Activated CD8-positive, alpha-beta T cell treated with anti-CD3 and anti-CD28 coated beads for 36 hours (primary cell): ENCODE results near the gene THUMPD3. TPM values are rescaled to one million over a fixed set of nuclear protein-coding genes. Genes with fewer than 3 reads are reported as not detected.

Experiments used
- ATAC-seq: fragments of 200-7000 bp; cut with Tn5 transposase; one replicate; pipeline ENCODE4 v1.10.0; 2021; ENCODE audit warnings: mild to moderate bottlenecking, moderate library complexity
- CTCF ChIA-PET: fragments of 350-600 bp; sonication (Branson Sonifier 250); formaldehyde crosslinking; loops from one replicate; lab custom pipeline; 2021; ENCODE audit warnings: antibody characterized with exemption; lab: Charles Lee
- POLR2A ChIA-PET: fragments of 350-600 bp; sonication (Branson Sonifier 250); formaldehyde crosslinking; loops from one replicate; lab custom pipeline; 2021; ENCODE audit warnings: antibody characterized with exemption; lab: Charles Lee
- DNase-seq: peaks from one replicate; pipeline ENCODE4 v3.0.0-alpha.2; 2020
- H3K27ac Mint-ChIP-seq: one replicate; pipeline ENCODE4 v1.8.0; 2021; ENCODE audit warnings: mild to moderate bottlenecking, mixed read lengths
- H3K27me3 Mint-ChIP-seq: one replicate; pipeline ENCODE4 v1.8.0; 2021; ENCODE audit warnings: mixed read lengths
- H3K36me3 Mint-ChIP-seq: one replicate; pipeline ENCODE4 v1.8.0; 2021; ENCODE audit warnings: low read depth, mixed read lengths
- H3K4me1 Mint-ChIP-seq: one replicate; pipeline ENCODE4 v1.8.0; 2021; ENCODE audit warnings: low read depth, mixed read lengths
- H3K4me3 Mint-ChIP-seq: one replicate; pipeline ENCODE4 v1.8.0; 2021; ENCODE audit warnings: mild to moderate bottlenecking, moderate library complexity, mixed read lengths
- H3K9me3 Mint-ChIP-seq: one replicate; pipeline ENCODE4 v1.8.0; 2021; ENCODE audit warnings: mixed read lengths
- intact Hi-C: fragments of 100-400 bp; cut with micrococcal nuclease; formaldehyde crosslinking; loops from one replicate; pipeline ENCODE4 v1.10.0; 2022
- total RNA-seq, 2 experiments: library from RNA; stranded (reverse); gene quantifications; one replicate each; pipeline ENCODE4 v1.2.3, GENCODE V29; 2021
- TF ChIP-seq, protein P1 (sequence below): fragments of 200-600 bp; IDR thresholded peaks from one replicate; pipeline ENCODE4 v1.8.0; 2022; ENCODE audit warnings: antibody characterized with exemption, mild to moderate bottlenecking

Gene THUMPD3
- total RNA-seq, 2 experiments from 2014 or later: 62.9 to 66.3 TPM

DNA sequence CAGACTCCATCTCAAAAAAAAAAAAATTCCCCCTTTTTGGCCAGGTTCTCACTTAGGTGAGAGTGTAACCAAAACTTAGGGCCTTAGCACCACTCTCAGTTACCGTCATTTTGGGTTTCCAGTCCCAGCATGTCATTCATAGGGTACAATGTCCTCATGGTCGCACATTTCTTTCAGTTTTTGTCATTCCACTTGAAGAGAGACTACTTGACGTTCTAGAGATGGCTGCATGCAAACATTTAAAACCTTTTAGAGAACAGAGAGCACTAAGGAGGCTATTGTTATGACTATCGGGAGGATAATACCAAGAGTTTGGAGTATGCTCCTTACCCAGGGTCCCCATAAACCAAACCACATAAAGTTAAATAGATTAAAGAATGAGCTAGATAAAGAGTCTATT lies 37.9 kb upstream of the THUMPD3 start:
- ATAC-seq: no peak
- POLR2A ChIA-PET: no interaction called here
- CTCF ChIA-PET: interaction anchor here (1.3 kb wide), 1 partner anchor 21 kb away, joined by 4 read pairs; no protein-coding TSS in a partner anchor
- TF ChIP-seq, protein P1, sequence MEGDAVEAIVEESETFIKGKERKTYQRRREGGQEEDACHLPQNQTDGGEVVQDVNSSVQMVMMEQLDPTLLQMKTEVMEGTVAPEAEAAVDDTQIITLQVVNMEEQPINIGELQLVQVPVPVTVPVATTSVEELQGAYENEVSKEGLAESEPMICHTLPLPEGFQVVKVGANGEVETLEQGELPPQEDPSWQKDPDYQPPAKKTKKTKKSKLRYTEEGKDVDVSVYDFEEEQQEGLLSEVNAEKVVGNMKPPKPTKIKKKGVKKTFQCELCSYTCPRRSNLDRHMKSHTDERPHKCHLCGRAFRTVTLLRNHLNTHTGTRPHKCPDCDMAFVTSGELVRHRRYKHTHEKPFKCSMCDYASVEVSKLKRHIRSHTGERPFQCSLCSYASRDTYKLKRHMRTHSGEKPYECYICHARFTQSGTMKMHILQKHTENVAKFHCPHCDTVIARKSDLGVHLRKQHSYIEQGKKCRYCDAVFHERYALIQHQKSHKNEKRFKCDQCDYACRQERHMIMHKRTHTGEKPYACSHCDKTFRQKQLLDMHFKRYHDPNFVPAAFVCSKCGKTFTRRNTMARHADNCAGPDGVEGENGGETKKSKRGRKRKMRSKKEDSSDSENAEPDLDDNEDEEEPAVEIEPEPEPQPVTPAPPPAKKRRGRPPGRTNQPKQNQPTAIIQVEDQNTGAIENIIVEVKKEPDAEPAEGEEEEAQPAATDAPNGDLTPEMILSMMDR: no peak
- Mint-ChIP-seq H3K9me3 (no peaks in the 10 kb centered on the region), H3K27ac (no peak overlapping the region), H3K27me3 (no peaks in the 10 kb centered on the region), H3K4me1 (no peaks in the 10 kb centered on the region), H3K36me3 (no peaks in the 10 kb centered on the region), H3K4me3 (no peak overlapping the region)
- no peak for DNase-seq
- intact Hi-C loops: no loop called here

DNA sequence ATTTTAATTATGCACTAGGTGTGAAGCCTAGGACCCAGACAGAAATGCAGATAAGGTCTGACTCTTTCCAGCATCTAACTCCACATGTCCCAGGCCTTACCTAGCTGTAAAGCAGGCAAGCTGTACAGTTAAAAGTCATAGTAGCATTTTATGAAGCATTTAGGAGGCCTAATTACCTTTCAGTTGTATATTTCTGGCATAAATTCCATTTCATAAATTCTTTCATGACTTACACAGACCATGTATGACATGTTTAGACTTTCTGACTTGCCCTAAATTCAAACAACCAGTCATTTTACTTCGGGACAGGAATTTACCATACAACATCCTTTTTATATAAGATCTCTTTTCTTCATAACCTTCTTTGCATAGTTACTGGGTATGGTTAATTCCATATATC lies 35.3 kb upstream of the THUMPD3 start:
- no peak overlapping the region for H3K27ac Mint-ChIP-seq
- ATAC-seq: no peak

GRCh38 chr3:9330166-9330703 lies 32.6 kb upstream of the THUMPD3 start:
- TF ChIP-seq, protein P1: no peak
- CTCF ChIA-PET: interaction anchor here (1.0 kb wide), 2 partner anchors 10 to 16 kb away, joined by 3 read pairs; no protein-coding TSS in a partner anchor

More for the DNA sequence above, 35.3 kb upstream of the THUMPD3 start:
- Mint-ChIP-seq H3K4me3 (no peak overlapping the region), H3K27me3 (peaks cover 1% of the 10 kb centered on the region), H3K9me3 (peaks cover 4% of the 10 kb centered on the region), H3K4me1 (no peaks in the 10 kb centered on the region), H3K36me3 (peaks cover 1% of the 10 kb centered on the region)
- ChIA-PET CTCF (no interaction called here), POLR2A (no interaction called here)
- no peak for DNase-seq
- TF ChIP-seq, protein P1: no peak
- intact Hi-C loops: no loop called here

GRCh38 chr3:9331171-9331570 lies 31.7 kb upstream of the THUMPD3 start:
- TF ChIP-seq, protein P1: no peak
- intact Hi-C loops: no loop called here
- DNase-seq: no peak
- ChIA-PET CTCF (interaction anchor here (1.9 kb wide), 1 partner anchor 22 kb away, joined by 7 read pairs; no protein-coding TSS in a partner anchor), POLR2A (interaction anchor here (0.9 kb wide), 1 partner anchor 32 kb away, joined by 4 read pairs; the partner anchor contains the start of gene THUMPD3)
- Mint-ChIP-seq H3K4me3 (no peak overlapping the region), H3K27ac (no peak overlapping the region), H3K36me3 (peaks cover 1% of the 10 kb centered on the region), H3K4me1 (no peaks in the 10 kb centered on the region), H3K27me3 (peaks cover 5% of the 10 kb centered on the region), H3K9me3 (peaks cover 4% of the 10 kb centered on the region)
- no peak for ATAC-seq

More at GRCh38 chr3:9330166-9330703, 32.6 kb upstream of the THUMPD3 start:
- Mint-ChIP-seq H3K36me3 (peaks cover 1% of the 10 kb centered on the region), H3K4me1 (no peaks in the 10 kb centered on the region), H3K4me3 (no peak overlapping the region), H3K9me3 (peaks cover 4% of the 10 kb centered on the region), H3K27me3 (peaks cover 3% of the 10 kb centered on the region), H3K27ac (no peak overlapping the region)
- no peak for DNase-seq
- no peak for ATAC-seq
- POLR2A ChIA-PET: interaction anchor here (0.5 kb wide), 1 partner anchor 326 kb away, joined by 3 read pairs; no protein-coding TSS in a partner anchor
- intact Hi-C loops: no loop called here

DNA sequence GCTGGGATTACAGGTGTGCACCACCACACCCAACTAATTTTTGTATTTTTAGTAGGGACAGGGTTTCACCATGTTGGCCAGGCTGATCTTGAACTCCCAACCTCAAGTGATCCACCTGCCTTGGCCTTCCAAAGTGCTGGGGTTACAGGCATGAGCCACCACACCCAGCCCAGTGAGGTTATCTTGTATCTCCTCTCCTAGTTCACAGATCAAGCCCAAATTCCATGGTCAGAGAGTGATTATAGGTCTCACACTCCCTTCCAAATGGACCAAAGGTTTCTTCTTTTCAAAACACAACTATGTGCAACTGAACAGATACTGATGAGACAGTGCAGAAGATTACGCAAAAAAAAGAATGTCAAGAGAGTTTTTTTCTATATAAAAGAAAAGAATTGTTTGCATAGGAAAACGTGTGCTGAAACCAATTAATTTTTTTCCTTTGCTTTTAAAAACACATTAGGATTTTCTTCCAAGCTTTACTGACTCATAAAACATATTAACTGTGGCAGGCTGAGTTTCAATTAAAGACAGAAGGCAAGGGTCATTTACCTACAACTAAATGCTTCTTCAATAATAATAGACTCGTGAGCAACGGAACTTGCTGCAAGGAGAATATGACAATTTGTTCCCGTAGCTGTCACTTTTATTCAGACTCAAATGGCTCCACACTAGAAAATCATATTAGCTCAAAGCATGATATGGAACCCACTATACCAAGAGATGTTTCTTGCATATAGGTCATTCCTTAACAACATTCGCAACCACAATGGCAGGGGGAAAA lies 30.4 kb upstream of the THUMPD3 start:
- DNase-seq: no peak
- Mint-ChIP-seq H3K9me3 (peaks cover 4% of the 10 kb centered on the region), H3K27me3 (peaks cover 5% of the 10 kb centered on the region), H3K27ac (no peak overlapping the region), H3K4me1 (no peaks in the 10 kb centered on the region), H3K36me3 (peaks cover 1% of the 10 kb centered on the region), H3K4me3 (no peak overlapping the region)
- TF ChIP-seq, protein P1: no peak
- intact Hi-C loops: no loop called here
- ChIA-PET CTCF (interaction anchor here (1.9 kb wide), 1 partner anchor 20 kb away, joined by 7 read pairs; no protein-coding TSS in a partner anchor), POLR2A (no interaction called here)
- ATAC-seq: no peak
